Measurements from ENCODE around the gene RTRAF.

GRCh38 chr14:52007211-52007610 is 17.9 kb downstream of the RTRAF start:
- TF ChIP-seq CTCF (IDR thresholded peaks at IDR 0.05): no peak
- TF ChIP-seq EP300 (IDR thresholded peaks at IDR 0.05): no peak
- no peak for TF ChIP-seq POLR2AphosphoS5 (IDR thresholded peaks at IDR 0.05)

Measured in upper lobe of left lung (tissue), 4 donors.